HG02943 (cell line): Measurements from ENCODE around the gene CYP3A4.
"Not testable (repeated sequence)": the region's sequence is repeated elsewhere in the genome, so short reads cannot be mapped to it uniquely, and the experiment has no call there.

Experiments used
- ATAC-seq: cut with Tn5 transposase; IDR thresholded peaks from one replicate; pipeline ENCODE4 v1.9.1; 2021; ENCODE audit warnings: mild to moderate bottlenecking, low read depth, moderate library complexity; ENCODE audit not compliant: unreplicated experiment

CYP3A4 gene

GRCh38 chr7:99730238-99730810 lies 53.7 kb downstream of the CYP3A4 start:
- no peak for ATAC-seq

GRCh38 chr7:99729486-99730237 lies 54.3 kb downstream of the CYP3A4 start:
- no peak for ATAC-seq

- ATAC-seq = no peak
Measured at GRCh38 chr7:99728615-99729014, 55.4 kb downstream of the CYP3A4 start.

GRCh38 chr7:99723201-99723600 lies 60.8 kb downstream of the CYP3A4 start:
- ATAC-seq = not testable (repeated sequence)

GRCh38 chr7:99720800-99721595 lies 63.0 kb downstream of the CYP3A4 start:
- ATAC-seq = no peak

- ATAC-seq = no peak
Measured at GRCh38 chr7:99719996-99720769, 63.8 kb downstream of the CYP3A4 start.

- ATAC-seq = no peak
Measured at GRCh38 chr7:99713995-99714570, 69.9 kb downstream of the CYP3A4 start.

GRCh38 chr7:99709838-99710578 lies 74.0 kb downstream of the CYP3A4 start:
- ATAC-seq = no peak

- no peak for ATAC-seq
Measured at GRCh38 chr7:99709260-99709659, 74.7 kb downstream of the CYP3A4 start.

- ATAC-seq = no peak
Measured at GRCh38 chr7:99707096-99707495, 76.9 kb downstream of the CYP3A4 start.
